GM12878 (cell line): ENCODE data around the gene ZNF688. TPM values are rescaled to one million over a fixed set of nuclear protein-coding genes. Genes with fewer than 3 reads are reported as not detected.

Source experiments
- ATAC-seq: fragments of 200-7000 bp; cut with Tn5 transposase; 3 replicates; pipeline ENCODE4 v1.9.1; 2020; ENCODE audit warnings: mild to moderate bottlenecking, moderate library complexity
- BruUV-seq: library from RNA; stranded (reverse); fragments of 400-500 nt; replicated peaks from 2 replicates; lab custom pipeline; 2021; lab: Mats Ljungman, UMichigan
- CTCF ChIA-PET: fragments of 300-600 bp; sonication (Branson Sonifier 250); formaldehyde crosslinking; extraction: SDS; loops from one replicate; lab custom pipeline; 2021; ENCODE audit warnings: inconsistent platforms; lab: Yijun Ruan, JAX
- POLR2A ChIA-PET: fragments of 350-600 bp; formaldehyde crosslinking; extraction: SDS; loops from one replicate; lab custom pipeline; 2021; ENCODE audit warnings: inconsistent platforms; lab: Charles Lee
- RAD21 ChIA-PET: fragments of 300-600 bp; sonication (Branson Sonifier 250); formaldehyde crosslinking; loops from one replicate; lab custom pipeline; 2023; ENCODE audit warnings: antibody characterized with exemption; ENCODE audit not compliant: unreplicated experiment; lab: Charles Lee
- SMC1A ChIA-PET: fragments of 300-600 bp; sonication (Branson Sonifier 250); formaldehyde crosslinking; loops from one replicate; lab custom pipeline; 2023; ENCODE audit not compliant: unreplicated experiment, uncharacterized antibody; lab: Charles Lee
- DNase-seq: peaks from one replicate; pipeline ENCODE4 v3.0.0-alpha.2; 2011; ENCODE audit warnings: low read depth, low spot score
- FAIRE-seq: peaks from 3 replicates; lab custom pipeline; 2011; peaks lifted over from hg19 to GRCh38; lab: Jason Lieb, UNC
- H2AFZ ChIP-seq: 2 replicates; pipeline ENCODE4 v1.6.0; 2011; ENCODE audit warnings: low read depth, low read length, control low read depth; ENCODE audit not compliant: control insufficient read depth
- H3K27ac ChIP-seq: 2 replicates; pipeline ENCODE4 v1.5.1; 2011; ENCODE audit warnings: control low read depth; ENCODE audit not compliant: control insufficient read depth, insufficient read depth
- H3K27me3 ChIP-seq, 2 experiments: replicated peaks in 1 of 2; 2 replicates each; pipeline versions ENCODE4 v1.6.0 to v1.6.1; 2011; ENCODE audit warnings: low read length in 1 of 2; ENCODE audit not compliant: control insufficient read depth in 2 of 2, insufficient read depth in 2 of 2
- H3K36me3 ChIP-seq, 2 experiments: 2 replicates each; pipeline ENCODE4 v1.5.1; 2011; ENCODE audit warnings: low read length in 1 of 2; ENCODE audit not compliant: control insufficient read depth in 2 of 2, insufficient read depth in 2 of 2
- H3K4me1 ChIP-seq: 2 replicates; pipeline ENCODE4 v1.6.1; 2011; ENCODE audit warnings: mild to moderate bottlenecking, low read length, moderate library complexity, mixed read lengths; ENCODE audit not compliant: control insufficient read depth, insufficient read depth
- H3K4me2 ChIP-seq: 2 replicates; pipeline ENCODE4 v1.6.0; 2011; ENCODE audit warnings: control low read depth; ENCODE audit not compliant: control insufficient read depth, insufficient read depth
- H3K4me3 ChIP-seq: fragments of 200-600 bp; sonication (generic); 2 replicates; pipeline ENCODE4 v1.5.1; 2016
- H3K79me2 ChIP-seq: 2 replicates; pipeline ENCODE4 v1.6.0; 2011; ENCODE audit warnings: low read length; ENCODE audit not compliant: control insufficient read depth, insufficient read depth
- H3K9ac ChIP-seq: 2 replicates; pipeline ENCODE4 v1.8.0; 2011; ENCODE audit warnings: low read length, control low read depth, mixed read lengths; ENCODE audit not compliant: control insufficient read depth, insufficient read depth
- H3K9me3 ChIP-seq: replicated peaks from 3 replicates; pipeline ENCODE4 v1.5.1; 2011; ENCODE audit warnings: mild to moderate bottlenecking, low read length; ENCODE audit not compliant: control insufficient read depth, insufficient read depth
- H4K20me1 ChIP-seq: 2 replicates; pipeline ENCODE4 v1.6.0; 2011; ENCODE audit not compliant: control insufficient read depth, insufficient read depth
- BACH1 ChIP-seq: fragments of 450-650 bp; IDR thresholded peaks from 2 replicates; pipeline ENCODE4 v1.6.1; 2017; ENCODE audit warnings: mild to moderate bottlenecking, borderline replicate concordance
- BHLHE40 ChIP-seq, 2 experiments: fragments of 450-650 bp in 1 of 2; IDR thresholded peaks; 2 replicates each; pipeline ENCODE4 v1.6.1; 2011 to 2017; ENCODE audit warnings: low read depth in 2 of 2, borderline replicate concordance in 1 of 2, improper control_type of control experiment in 1 of 2, low read length in 1 of 2, mild to moderate bottlenecking in 1 of 2
- DPF2 ChIP-seq: fragments of 450-650 bp; IDR thresholded peaks from 2 replicates; pipeline ENCODE4 v1.6.1; 2017; ENCODE audit warnings: mild to moderate bottlenecking
- FOXK2 ChIP-seq: fragments of 450-650 bp; IDR thresholded peaks from 2 replicates; pipeline ENCODE4 v1.6.1; 2017; ENCODE audit warnings: mild to moderate bottlenecking, moderate library complexity
- GATAD2B ChIP-seq: fragments of 450-650 bp; conservative IDR thresholded peaks from 2 replicates; pipeline ENCODE4 v1.6.1; 2017; ENCODE audit warnings: low read depth, mild to moderate bottlenecking, moderate library complexity
- IRF4 ChIP-seq: IDR thresholded peaks from 2 replicates; pipeline ENCODE4 v1.6.1; 2011; ENCODE audit warnings: low read depth, low read length
- MTA3 ChIP-seq: IDR thresholded peaks from 2 replicates; pipeline ENCODE4 v1.6.1; 2012; ENCODE audit warnings: low read length, inconsistent platforms, borderline replicate concordance
- NFXL1 ChIP-seq: fragments of 450-650 bp; IDR thresholded peaks from 2 replicates; pipeline ENCODE4 v1.6.1; 2017; ENCODE audit warnings: antibody characterized with exemption, mild to moderate bottlenecking, borderline replicate concordance
- NR2F1 ChIP-seq: fragments of 450-650 bp; conservative IDR thresholded peaks from 2 replicates; pipeline ENCODE4 v1.6.1; 2017; ENCODE audit warnings: mild to moderate bottlenecking
- PKNOX1 ChIP-seq: fragments of 450-650 bp; IDR thresholded peaks from 2 replicates; pipeline ENCODE4 v1.6.1; 2016; ENCODE audit warnings: mild to moderate bottlenecking
- RELA ChIP-seq: fragments of 450-650 bp; IDR thresholded peaks from 2 replicates; pipeline ENCODE4 v1.8.0; 2014; ENCODE audit warnings: borderline replicate concordance; ENCODE audit not compliant: partially characterized antibody
- SREBF1 ChIP-seq: IDR thresholded peaks from 2 replicates; pipeline ENCODE4 v1.6.1; 2012; ENCODE audit warnings: mild to moderate bottlenecking, low read length
- STAT3 ChIP-seq: IDR thresholded peaks from 2 replicates; pipeline ENCODE4 v1.6.1; 2011; ENCODE audit warnings: low read depth, low read length, improper control_type of control experiment
- YY1 ChIP-seq: IDR thresholded peaks from 2 replicates; pipeline ENCODE4 v1.6.1; 2011; ENCODE audit warnings: low read depth, mild to moderate bottlenecking, low read length
- ZNF274 ChIP-seq: IDR thresholded peaks from one replicate; pipeline ENCODE4 v1.8.0; 2011; ENCODE audit not compliant: insufficient read length, insufficient read depth
- ZZZ3 ChIP-seq: IDR thresholded peaks from 2 replicates; pipeline ENCODE4 v1.6.1; 2011; ENCODE audit warnings: low read depth; ENCODE audit not compliant: control insufficient read depth, insufficient read length
- WGBS: methylation state at CpG from one replicate; pipeline ENCODE4 v1.1.6; 2016; ENCODE audit warnings: low lambda C conversion rate; ENCODE audit not compliant: insufficient replicate concordance, insufficient coverage; ENCODE audit errors: missing lambda C conversion rate; 5-methylcytosine and 5-hydroxymethylcytosine counted together
- in situ Hi-C: fragments of 300-500 bp; cut with MboI; formaldehyde crosslinking; loops from 9 replicates; pipeline ENCODE4 v1.14.3; 2018; ENCODE audit warnings: mixed read lengths
- intact Hi-C: fragments of 100-400 bp; cut with micrococcal nuclease; formaldehyde crosslinking; loops from one replicate; pipeline ENCODE4 v1.14.2; 2022; ENCODE audit not compliant: unreplicated experiment
- polyA plus RNA-seq, 11 experiments: library from polyadenylated mRNA; depleted of rRNA in 4 of 11; unstranded in 6 of 11; stranded (reverse) in 5 of 11; fragments of >200 nt; fragmentation: Nextera tagmentation in 4 of 11; fragmentation: Illumina TruSeq in 1 of 11; extraction: Ambion mirVana in 4 of 11; extraction: Trizol in 1 of 11; gene quantifications; 1 replicate in 1 of 11; 2 replicates in 10 of 11; pipeline versions ENCODE4 v1.2.1 to v1.2.3, GENCODE V29; 2011 to 2016; ENCODE audit warnings: inconsistent platforms in 2 of 11, missing spikeins in 2 of 11, low read depth in 1 of 11
- total RNA-seq, 4 experiments: library from RNA; depleted of rRNA in 3 of 4; stranded (reverse); fragments of >200 nt in 3 of 4; fragmentation: Illumina TruSeq in 1 of 4; extraction: Trizol in 1 of 4; gene quantifications; 2 replicates each; pipeline versions ENCODE4 v1.2.1 to v1.2.3, GENCODE V29; 2013 to 2021
- TF ChIP-seq, protein P1 (sequence below): fragments of 450-650 bp; formaldehyde crosslinking; IDR thresholded peaks from 2 replicates; pipeline ENCODE4 v1.5.0; 2022; ENCODE audit warnings: mild to moderate bottlenecking, missing genetic modification characterization

Gene ZNF688
- total and polyA plus RNA-seq, 10 of the 15 experiments (the other 5 are each of a cell fraction or from before 2014, with no cell fraction given) = 0.14 to 17.4 (median 10.6) TPM

DNA sequence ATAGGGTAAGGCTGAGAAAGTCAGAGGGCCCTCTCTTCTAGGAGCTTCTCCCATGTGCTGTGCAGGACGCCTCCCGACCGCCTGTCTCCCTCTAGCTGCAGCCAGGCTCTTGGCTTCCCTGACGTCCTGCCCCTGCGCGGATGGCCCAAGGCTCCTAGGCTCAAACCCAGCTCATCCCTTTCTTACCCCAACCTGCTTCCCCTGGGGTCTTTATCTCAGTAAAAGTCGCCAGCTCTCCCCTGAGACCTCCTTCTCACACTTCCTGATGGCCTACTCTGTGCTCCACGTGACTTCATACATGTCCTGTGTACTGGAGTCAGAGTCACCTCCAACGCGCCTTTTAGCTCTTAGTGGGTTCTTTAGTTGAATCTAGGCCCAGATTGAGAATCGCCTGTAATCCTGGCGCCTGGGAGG lies 35.7 kb downstream of the ZNF688 start (continued):
- TF ChIP-seq PKNOX1 (no peak), IRF4 (no peak), NR2F1 (no peak), BACH1 (peak; percentile 26; the same call in 1 of the 2 replicates), RELA (no peak), STAT3 (no peak), FOXK2 (no peak), MTA3 (no peak), SREBF1 (no peak), ZZZ3 (no peak)

GRCh38 chr16:30535106-30535776 lies 36.3 kb downstream of the ZNF688 start:
- H3K9ac ChIP-seq = peak overlapping the region; percentile 96
- H2AFZ ChIP-seq = peak overlapping the region; percentile 62
- H3K4me2 ChIP-seq = peak overlapping the region; percentile 87
- H3K79me2 ChIP-seq = peaks cover 27% of the 10 kb centered on the region
- POLR2A ChIA-PET = interaction anchor here (0.6 to 5.2 kb wide), 33 partner anchors 8 to 166 kb away, joined by 3 to 109 read pairs (median 5); partner anchors contain the start of genes DCTPP1, FBRS, ITGAL and SEPHS2
- in situ Hi-C loops (no loop called here), intact Hi-C loops (loop anchor here (1.0 to 5.0 kb wide), 5 partner anchors 23 to 104 kb away; partner anchors contain the start of genes DCTPP1, SEPHS2, ZNF764 and ZNF785)
- RAD21 ChIA-PET = interaction anchor here (0.6 to 5.2 kb wide), 41 partner anchors 8 to 562 kb away, joined by 3 to 129 read pairs (median 6); partner anchors contain the start of genes DCTPP1, FBRS, PRR14 and SEPHS2
- SMC1A ChIA-PET = interaction anchor here (0.6 to 4.7 kb wide), 48 partner anchors 8 to 382 kb away, joined by 3 to 47 read pairs (median 4); partner anchors contain the start of genes DCTPP1, FBRS, ITGAL and SEPHS2
- no peaks in the 10 kb centered on the region for H3K4me1 ChIP-seq
- no peaks in the 10 kb centered on the region for H3K9me3 ChIP-seq
- peaks cover 2 to 3% of the 10 kb centered on the region in 2 experiments; a peak in 1 of 4 replicates for H3K36me3 ChIP-seq
- DNase-seq (no peak), ATAC-seq (peak; percentile 15), FAIRE-seq (peak; percentile 81)
- H3K4me3 ChIP-seq = peak overlapping the region; percentile 90
- no peaks in the 10 kb centered on the region for H4K20me1 ChIP-seq
- peak overlapping the region; percentile 85 for H3K27ac ChIP-seq
- WGBS = under 1% methylated on average over 18 of the region's 18 CpGs
- CTCF ChIA-PET = interaction anchor here (0.7 to 4.7 kb wide), 49 partner anchors 8 to 443 kb away, joined by 3 to 81 read pairs (median 6); partner anchors contain the start of genes DCTPP1, FBRS, ITGAL and SEPHS2
- BruUV-seq = TSS peak; percentile 96
- no peaks in the 10 kb centered on the region for H3K27me3 ChIP-seq
- TF ChIP-seq, protein P1, sequence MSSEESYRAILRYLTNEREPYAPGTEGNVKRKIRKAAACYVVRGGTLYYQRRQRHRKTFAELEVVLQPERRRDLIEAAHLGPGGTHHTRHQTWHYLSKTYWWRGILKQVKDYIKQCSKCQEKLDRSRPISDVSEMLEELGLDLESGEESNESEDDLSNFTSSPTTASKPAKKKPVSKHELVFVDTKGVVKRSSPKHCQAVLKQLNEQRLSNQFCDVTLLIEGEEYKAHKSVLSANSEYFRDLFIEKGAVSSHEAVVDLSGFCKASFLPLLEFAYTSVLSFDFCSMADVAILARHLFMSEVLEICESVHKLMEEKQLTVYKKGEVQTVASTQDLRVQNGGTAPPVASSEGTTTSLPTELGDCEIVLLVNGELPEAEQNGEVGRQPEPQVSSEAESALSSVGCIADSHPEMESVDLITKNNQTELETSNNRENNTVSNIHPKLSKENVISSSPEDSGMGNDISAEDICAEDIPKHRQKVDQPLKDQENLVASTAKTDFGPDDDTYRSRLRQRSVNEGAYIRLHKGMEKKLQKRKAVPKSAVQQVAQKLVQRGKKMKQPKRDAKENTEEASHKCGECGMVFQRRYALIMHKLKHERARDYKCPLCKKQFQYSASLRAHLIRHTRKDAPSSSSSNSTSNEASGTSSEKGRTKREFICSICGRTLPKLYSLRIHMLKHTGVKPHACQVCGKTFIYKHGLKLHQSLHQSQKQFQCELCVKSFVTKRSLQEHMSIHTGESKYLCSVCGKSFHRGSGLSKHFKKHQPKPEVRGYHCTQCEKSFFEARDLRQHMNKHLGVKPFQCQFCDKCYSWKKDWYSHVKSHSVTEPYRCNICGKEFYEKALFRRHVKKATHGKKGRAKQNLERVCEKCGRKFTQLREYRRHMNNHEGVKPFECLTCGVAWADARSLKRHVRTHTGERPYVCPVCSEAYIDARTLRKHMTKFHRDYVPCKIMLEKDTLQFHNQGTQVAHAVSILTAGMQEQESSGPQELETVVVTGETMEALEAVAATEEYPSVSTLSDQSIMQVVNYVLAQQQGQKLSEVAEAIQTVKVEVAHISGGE (CRISPR knock-in tag) = no peak
- TF ChIP-seq BHLHE40 (IDR thresholded peaks at IDR 0.05; ENCODE audit: borderline replicate concordance in 1 of 2, low read depth in 2 of 2, low read length in 1 of 2) = peak in 1 of 2 experiments; percentile 59; a peak in 1 of 4 replicates
- TF ChIP-seq ZNF274 = no peak
- no peak for TF ChIP-seq NFXL1
- TF ChIP-seq GATAD2B = 0 out of 2 replicates have a peak, but pooled peaks have one; percentile 14
- peak; percentile 10; the same call in 1 of the 2 replicates for TF ChIP-seq PKNOX1
- TF ChIP-seq YY1 = no peak
- no peak for TF ChIP-seq DPF2
